ENCODE data around the gene KHDC4.
A peak's percentile ranks its signal among the peaks of the same experiment; 100 is the strongest.

The KHDC4 gene

GRCh38 chr1:155962599-155963211 lies 28.5 kb upstream of the KHDC4 start:
- H3K4me3 Mint-ChIP-seq: no peak overlapping the region
- no peaks in the 10 kb centered on the region for H3K27me3 Mint-ChIP-seq
- DNase-seq: no peak
- H3K27ac Mint-ChIP-seq: no peak overlapping the region
- H3K9me3 Mint-ChIP-seq: no peaks in the 10 kb centered on the region
- peaks cover 50% of the 10 kb centered on the region for H3K4me1 Mint-ChIP-seq
- H3K36me3 Mint-ChIP-seq: peaks cover 70% of the 10 kb centered on the region
- CTCF ChIA-PET: interaction anchor here (0.6 to 1.3 kb wide), 5 partner anchors 13 to 111 kb away, joined by 3 to 4 read pairs (median 3); partner anchors contain the start of gene ARHGEF2

GRCh38 chr1:155961937-155962336 lies 27.7 kb upstream of the KHDC4 start:
- CTCF ChIA-PET: interaction anchor here (0.6 to 1.5 kb wide), 4 partner anchors 14 to 110 kb away, joined by 3 to 5 read pairs (median 4); partner anchors contain the start of gene ARHGEF2
- H3K27me3 Mint-ChIP-seq: no peaks in the 10 kb centered on the region
- H3K9me3 Mint-ChIP-seq: no peaks in the 10 kb centered on the region
- H3K36me3 Mint-ChIP-seq: peaks cover 73% of the 10 kb centered on the region
- H3K27ac Mint-ChIP-seq: peak overlapping the region; percentile 60
- no peak overlapping the region for H3K4me3 Mint-ChIP-seq
- DNase-seq: no peak
- peaks cover 42% of the 10 kb centered on the region for H3K4me1 Mint-ChIP-seq

- Mint-ChIP-seq H3K27me3 (no peaks in the 10 kb centered on the region), H3K9me3 (no peaks in the 10 kb centered on the region), H3K27ac (no peak overlapping the region), H3K4me3 (no peak overlapping the region), H3K4me1 (peaks cover 30% of the 10 kb centered on the region), H3K36me3 (peaks cover 62% of the 10 kb centered on the region)
- CTCF ChIA-PET: no interaction called here
- no peak for DNase-seq
Observed at GRCh38 chr1:155960081-155960745, 26.0 kb upstream of the KHDC4 start.

- no peak overlapping the region for H3K4me3 Mint-ChIP-seq
- no peaks in the 10 kb centered on the region for H3K27me3 Mint-ChIP-seq
- H3K27ac Mint-ChIP-seq: peak overlapping the region; percentile 61
- H3K9me3 Mint-ChIP-seq: no peaks in the 10 kb centered on the region
- H3K4me1 Mint-ChIP-seq: peaks cover 21% of the 10 kb centered on the region
- peaks cover 63% of the 10 kb centered on the region for H3K36me3 Mint-ChIP-seq
- CTCF ChIA-PET: interaction anchor here (0.8 to 1.2 kb wide), 4 partner anchors 11 to 32 kb away, joined by 3 to 4 read pairs (median 4); no protein-coding TSS in a partner anchor
- no peak for DNase-seq
Observed at GRCh38 chr1:155957411-155957915, 23.2 kb upstream of the KHDC4 start.

GRCh38 chr1:155954645-155955044 lies 20.4 kb upstream of the KHDC4 start:
- CTCF ChIA-PET: interaction anchor here (0.7 to 1.6 kb wide), 3 partner anchors 8 to 21 kb away, joined by 3 to 4 read pairs (median 3); partner anchors contain the start of gene KHDC4
- H3K9me3 Mint-ChIP-seq: no peaks in the 10 kb centered on the region
- no peak for DNase-seq
- no peak overlapping the region for H3K4me3 Mint-ChIP-seq
- peak overlapping the region; percentile 66 for H3K27ac Mint-ChIP-seq
- no peaks in the 10 kb centered on the region for H3K27me3 Mint-ChIP-seq
- H3K36me3 Mint-ChIP-seq: peaks cover 59% of the 10 kb centered on the region
- peaks cover 7% of the 10 kb centered on the region for H3K4me1 Mint-ChIP-seq

- no peak overlapping the region for H3K4me3 Mint-ChIP-seq
- H3K4me1 Mint-ChIP-seq: peaks cover 15% of the 10 kb centered on the region
- CTCF ChIA-PET: no interaction called here
- H3K36me3 Mint-ChIP-seq: peaks cover 53% of the 10 kb centered on the region
- no peaks in the 10 kb centered on the region for H3K27me3 Mint-ChIP-seq
- peak overlapping the region; percentile 19 for H3K27ac Mint-ChIP-seq
- DNase-seq: no peak
- H3K9me3 Mint-ChIP-seq: no peaks in the 10 kb centered on the region
Observed at GRCh38 chr1:155952505-155952890, 18.3 kb upstream of the KHDC4 start.

- no peaks in the 10 kb centered on the region for H3K27me3 Mint-ChIP-seq
- no peaks in the 10 kb centered on the region for H3K9me3 Mint-ChIP-seq
- DNase-seq: no peak
- H3K27ac Mint-ChIP-seq: peak overlapping the region; percentile 35
- peaks cover 53% of the 10 kb centered on the region for H3K36me3 Mint-ChIP-seq
- CTCF ChIA-PET: no interaction called here
- peaks cover 21% of the 10 kb centered on the region for H3K4me1 Mint-ChIP-seq
- no peak overlapping the region for H3K4me3 Mint-ChIP-seq
Observed at GRCh38 chr1:155951753-155952504, 17.7 kb upstream of the KHDC4 start.

- peaks cover 63% of the 10 kb centered on the region for H3K36me3 Mint-ChIP-seq
- peaks cover 32% of the 10 kb centered on the region for H3K4me1 Mint-ChIP-seq
- CTCF ChIA-PET: no interaction called here
- no peak for DNase-seq
- no peaks in the 10 kb centered on the region for H3K27me3 Mint-ChIP-seq
- no peaks in the 10 kb centered on the region for H3K9me3 Mint-ChIP-seq
- H3K4me3 Mint-ChIP-seq: no peak overlapping the region
- H3K27ac Mint-ChIP-seq: peak overlapping the region; percentile 72
Observed at GRCh38 chr1:155950829-155951228, 16.6 kb upstream of the KHDC4 start.

- H3K27ac Mint-ChIP-seq: peak overlapping the region; percentile 88
- DNase-seq: no peak
- CTCF ChIA-PET: interaction anchor here (1.5 to 2.7 kb wide), 2 partner anchors 10 to 42 kb away, joined by 3 to 11 read pairs; no protein-coding TSS in a partner anchor
- H3K4me3 Mint-ChIP-seq: no peak overlapping the region
- H3K4me1 Mint-ChIP-seq: peaks cover 47% of the 10 kb centered on the region
- no peaks in the 10 kb centered on the region for H3K27me3 Mint-ChIP-seq
- H3K9me3 Mint-ChIP-seq: no peaks in the 10 kb centered on the region
- H3K36me3 Mint-ChIP-seq: peaks cover 55% of the 10 kb centered on the region
Observed at GRCh38 chr1:155947741-155948140, 13.5 kb upstream of the KHDC4 start.

- no peak for DNase-seq
- peak overlapping the region; percentile 88 for H3K27ac Mint-ChIP-seq
- H3K36me3 Mint-ChIP-seq: peaks cover 51% of the 10 kb centered on the region
- H3K27me3 Mint-ChIP-seq: no peaks in the 10 kb centered on the region
- H3K4me3 Mint-ChIP-seq: no peak overlapping the region
- CTCF ChIA-PET: interaction anchor here (1.5 to 2.7 kb wide), 2 partner anchors 9 to 42 kb away, joined by 3 to 11 read pairs; no protein-coding TSS in a partner anchor
- H3K4me1 Mint-ChIP-seq: peaks cover 49% of the 10 kb centered on the region
- H3K9me3 Mint-ChIP-seq: no peaks in the 10 kb centered on the region
Observed at GRCh38 chr1:155947292-155947691, 13.1 kb upstream of the KHDC4 start.

- Mint-ChIP-seq H3K9me3 (no peaks in the 10 kb centered on the region), H3K4me1 (peaks cover 55% of the 10 kb centered on the region)
Observed at GRCh38 chr1:155946633-155947219, 12.5 kb upstream of the KHDC4 start.

GRCh38 chr1:155944444-155944799 lies 10.2 kb upstream of the KHDC4 start:
- Mint-ChIP-seq H3K9me3 (no peaks in the 10 kb centered on the region), H3K27ac (peak overlapping the region; percentile 85), H3K4me1 (peaks cover 70% of the 10 kb centered on the region), H3K36me3 (peaks cover 29% of the 10 kb centered on the region), H3K4me3 (no peak overlapping the region), H3K27me3 (no peaks in the 10 kb centered on the region)
- CTCF ChIA-PET: interaction anchor here (1.0 to 4.4 kb wide), 4 partner anchors 10 to 45 kb away, joined by 3 to 32 read pairs (median 12); partner anchors contain the start of genes ARHGEF2 and KHDC4
- no peak for DNase-seq

More at GRCh38 chr1:155946633-155947219, 12.5 kb upstream of the KHDC4 start:
- Mint-ChIP-seq H3K36me3 (peaks cover 45% of the 10 kb centered on the region), H3K27ac (peak overlapping the region; percentile 88), H3K27me3 (no peaks in the 10 kb centered on the region), H3K4me3 (no peak overlapping the region)
- DNase-seq: no peak
- CTCF ChIA-PET: interaction anchor here (1.0 to 4.4 kb wide), 7 partner anchors 8 to 120 kb away, joined by 3 to 32 read pairs (median 4); partner anchors contain the start of genes ARHGEF2 and KHDC4

- H3K27me3 Mint-ChIP-seq: no peaks in the 10 kb centered on the region
- no peak for DNase-seq
- peak overlapping the region; percentile 85 for H3K27ac Mint-ChIP-seq
- CTCF ChIA-PET: interaction anchor here (1.2 to 4.4 kb wide), 2 partner anchors 47 to 124 kb away, joined by 4 to 32 read pairs; no protein-coding TSS in a partner anchor
- peaks cover 24% of the 10 kb centered on the region for H3K36me3 Mint-ChIP-seq
- peaks cover 70% of the 10 kb centered on the region for H3K4me1 Mint-ChIP-seq
- H3K9me3 Mint-ChIP-seq: no peaks in the 10 kb centered on the region
- no peak overlapping the region for H3K4me3 Mint-ChIP-seq
Observed at GRCh38 chr1:155942578-155943141, 8.4 kb upstream of the KHDC4 start.
